Activated T-cell treated with anti-CD3 and anti-CD28 coated beads, Interleukin-2, amount 50 U/mL, for 72 hours (primary cell): Measurements from ENCODE around the gene CST3. TPM values are rescaled to one million over a fixed set of nuclear protein-coding genes. Genes with fewer than 3 reads are reported as not detected.

Experiments used
- ATAC-seq, 2 donors: fragments of 150-1000 bp; cut with Tn5 transposase; replicated peaks in 1 of 2; 2 replicates each; pipeline ENCODE4 v1.10.0; 2021; ENCODE audit warnings: moderate library complexity in 2 of 2, mild to moderate bottlenecking in 1 of 2
- DNase-seq, 2 donors: peaks; one replicate each; pipeline ENCODE4 v3.0.0; 2021 to 2022; ENCODE audit warnings: mixed read lengths in 1 of 2
- H3K27ac Mint-ChIP-seq: one replicate; pipeline ENCODE4 v1.8.0; 2022; ENCODE audit warnings: mild to moderate bottlenecking, moderate library complexity, mixed read lengths
- H3K27me3 Mint-ChIP-seq: one replicate; pipeline ENCODE4 v1.8.0; 2022; ENCODE audit warnings: low read depth, mixed read lengths
- H3K36me3 Mint-ChIP-seq, 2 donors: one replicate each; pipeline ENCODE4 v1.8.0; 2022; ENCODE audit warnings: mixed read lengths in 2 of 2, mild to moderate bottlenecking in 1 of 2; ENCODE audit not compliant: insufficient read depth in 2 of 2
- H3K4me1 Mint-ChIP-seq: one replicate; pipeline ENCODE4 v1.8.0; 2022; ENCODE audit warnings: low read depth, mixed read lengths
- H3K4me3 Mint-ChIP-seq, 2 donors: one replicate each; pipeline ENCODE4 v1.8.0; 2022; ENCODE audit warnings: mild to moderate bottlenecking in 2 of 2, mixed read lengths in 2 of 2, moderate library complexity in 2 of 2
- H3K9me3 Mint-ChIP-seq, 2 donors: one replicate each; pipeline ENCODE4 v1.8.0; 2022; ENCODE audit warnings: mixed read lengths in 2 of 2
- total RNA-seq, 2 donors: library from RNA; stranded (reverse); gene quantifications; one replicate each; pipeline ENCODE4 v1.2.3, GENCODE V29; 2022

Gene CST3
- total RNA-seq, 2 donors from 2014 or later = 0.22 to 0.30 TPM

GRCh38 chr20:23658989-23659609, 21.3 kb upstream of the CST3 start:
- Mint-ChIP-seq H3K27me3 (no peaks in the 10 kb centered on the region), H3K9me3 (no peaks in the 10 kb centered on the region), H3K4me3 (no peak overlapping the region), H3K27ac (no peak overlapping the region), H3K36me3 (no peaks in the 10 kb centered on the region), H3K4me1 (no peaks in the 10 kb centered on the region)
- no peak for DNase-seq
- ATAC-seq = no peak

GRCh38 chr20:23658336-23658735, 20.6 kb upstream of the CST3 start:
- Mint-ChIP-seq H3K36me3 (no peaks in the 10 kb centered on the region), H3K27me3 (peaks cover 4% of the 10 kb centered on the region), H3K4me1 (no peaks in the 10 kb centered on the region), H3K27ac (no peak overlapping the region), H3K9me3 (no peaks in the 10 kb centered on the region), H3K4me3 (no peak overlapping the region)
- DNase-seq (no peak), ATAC-seq (no peak)

GRCh38 chr20:23657202-23657601, 19.4 kb upstream of the CST3 start:
- Mint-ChIP-seq H3K9me3 (no peaks in the 10 kb centered on the region), H3K27me3 (peaks cover 5% of the 10 kb centered on the region), H3K27ac (no peak overlapping the region), H3K4me3 (no peak overlapping the region), H3K4me1 (no peaks in the 10 kb centered on the region), H3K36me3 (no peaks in the 10 kb centered on the region)
- no peak for DNase-seq
- no peak for ATAC-seq

GRCh38 chr20:23656372-23656771, 18.6 kb upstream of the CST3 start:
- DNase-seq (no peak), ATAC-seq (no peak)
- H3K4me3 Mint-ChIP-seq = no peak overlapping the region
- H3K4me1 Mint-ChIP-seq = no peaks in the 10 kb centered on the region
- peaks cover 5% of the 10 kb centered on the region for H3K27me3 Mint-ChIP-seq
- H3K9me3 Mint-ChIP-seq = no peaks in the 10 kb centered on the region
- no peaks in the 10 kb centered on the region for H3K36me3 Mint-ChIP-seq
- no peak overlapping the region for H3K27ac Mint-ChIP-seq

- Mint-ChIP-seq H3K4me3 (no peak overlapping the region), H3K27me3 (peaks cover 5% of the 10 kb centered on the region), H3K9me3 (no peaks in the 10 kb centered on the region), H3K4me1 (no peaks in the 10 kb centered on the region), H3K27ac (no peak overlapping the region), H3K36me3 (no peaks in the 10 kb centered on the region)
- ATAC-seq = no peak
- DNase-seq = no peak
Measured at GRCh38 chr20:23655491-23656211, 17.9 kb upstream of the CST3 start.

- no peak overlapping the region for H3K27ac Mint-ChIP-seq
Measured at GRCh38 chr20:23654717-23655116, 17.0 kb upstream of the CST3 start.

GRCh38 chr20:23654000-23654399, 16.2 kb upstream of the CST3 start:
- DNase-seq (no peak), ATAC-seq (no peak)
- no peaks in the 10 kb centered on the region for H3K4me1 Mint-ChIP-seq
- H3K36me3 Mint-ChIP-seq = no peaks in the 10 kb centered on the region
- H3K27ac Mint-ChIP-seq = no peak overlapping the region
- H3K4me3 Mint-ChIP-seq = no peak overlapping the region
- H3K27me3 Mint-ChIP-seq = peaks cover 5% of the 10 kb centered on the region
- H3K9me3 Mint-ChIP-seq = no peaks in the 10 kb centered on the region

More at GRCh38 chr20:23654717-23655116, 17.0 kb upstream of the CST3 start:
- H3K9me3 Mint-ChIP-seq = no peaks in the 10 kb centered on the region
- H3K36me3 Mint-ChIP-seq = no peaks in the 10 kb centered on the region
- ATAC-seq (no peak), DNase-seq (no peak)
- peaks cover 5% of the 10 kb centered on the region for H3K27me3 Mint-ChIP-seq
- H3K4me1 Mint-ChIP-seq = no peaks in the 10 kb centered on the region
- no peak overlapping the region for H3K4me3 Mint-ChIP-seq

GRCh38 chr20:23653400-23653938, 15.7 kb upstream of the CST3 start:
- Mint-ChIP-seq H3K9me3 (no peaks in the 10 kb centered on the region), H3K27me3 (peaks cover 5% of the 10 kb centered on the region), H3K4me1 (no peaks in the 10 kb centered on the region), H3K27ac (no peak overlapping the region), H3K36me3 (no peaks in the 10 kb centered on the region), H3K4me3 (no peak overlapping the region)
- DNase-seq = no peak
- no peak for ATAC-seq

- no peaks in the 10 kb centered on the region for H3K36me3 Mint-ChIP-seq
- no peak overlapping the region for H3K4me3 Mint-ChIP-seq
- no peak for ATAC-seq
- no peak for DNase-seq
- no peaks in the 10 kb centered on the region for H3K9me3 Mint-ChIP-seq
- peaks cover 5% of the 10 kb centered on the region for H3K27me3 Mint-ChIP-seq
- no peaks in the 10 kb centered on the region for H3K4me1 Mint-ChIP-seq
- no peak overlapping the region for H3K27ac Mint-ChIP-seq
Measured at GRCh38 chr20:23652926-23653325, 15.2 kb upstream of the CST3 start.

- no peak overlapping the region for H3K27ac Mint-ChIP-seq
- H3K36me3 Mint-ChIP-seq = no peaks in the 10 kb centered on the region
- peaks cover 5% of the 10 kb centered on the region for H3K27me3 Mint-ChIP-seq
- H3K9me3 Mint-ChIP-seq = no peaks in the 10 kb centered on the region
- DNase-seq = no peak
- ATAC-seq = no peak
- no peak overlapping the region for H3K4me3 Mint-ChIP-seq
- H3K4me1 Mint-ChIP-seq = no peaks in the 10 kb centered on the region
Measured at GRCh38 chr20:23652371-23652770, 14.6 kb upstream of the CST3 start.

- no peak for DNase-seq
- H3K4me3 Mint-ChIP-seq = no peak overlapping the region
- H3K27me3 Mint-ChIP-seq = peaks cover 5% of the 10 kb centered on the region
- H3K4me1 Mint-ChIP-seq = no peaks in the 10 kb centered on the region
- no peaks in the 10 kb centered on the region for H3K9me3 Mint-ChIP-seq
- no peak overlapping the region for H3K27ac Mint-ChIP-seq
- no peaks in the 10 kb centered on the region for H3K36me3 Mint-ChIP-seq
- ATAC-seq = no peak
Measured at GRCh38 chr20:23651117-23651516, 13.4 kb upstream of the CST3 start.

- H3K4me3 Mint-ChIP-seq = no peak overlapping the region
- no peaks in the 10 kb centered on the region for H3K36me3 Mint-ChIP-seq
- H3K9me3 Mint-ChIP-seq = no peaks in the 10 kb centered on the region
- H3K27ac Mint-ChIP-seq = no peak overlapping the region
- no peaks in the 10 kb centered on the region for H3K4me1 Mint-ChIP-seq
- ATAC-seq (no peak), DNase-seq (no peak)
- H3K27me3 Mint-ChIP-seq = peaks cover 14% of the 10 kb centered on the region
Measured at GRCh38 chr20:23649830-23650417, 12.2 kb upstream of the CST3 start.

GRCh38 chr20:23649242-23649641, 11.5 kb upstream of the CST3 start:
- Mint-ChIP-seq H3K27ac (no peak overlapping the region), H3K27me3 (peaks cover 14% of the 10 kb centered on the region), H3K4me3 (no peak overlapping the region), H3K9me3 (no peaks in the 10 kb centered on the region), H3K36me3 (no peaks in the 10 kb centered on the region), H3K4me1 (no peaks in the 10 kb centered on the region)
- DNase-seq = no peak
- ATAC-seq = no peak
